Esophagus muscularis mucosa (tissue), 4 donors: Measurements from ENCODE around the gene MOB3B. TPM values are rescaled to one million over a fixed set of nuclear protein-coding genes. Genes with fewer than 3 reads are reported as not detected.

ENCODE experiments used
- DNase-seq: peaks from one replicate; pipeline ENCODE4 v3.0.0-alpha.2; 2017; ENCODE audit errors: extremely low spot score
- H3K27ac ChIP-seq, 4 donors: fragments of 200-600 bp; sonication (generic); replicated peaks in 1 of 4; 1 replicate in 3 of 4; 2 replicates in 1 of 4; pipeline ENCODE4 v1.5.1; 2016 to 2019; ENCODE audit warnings: mild to moderate bottlenecking in 1 of 4
- H3K27me3 ChIP-seq, 4 donors: fragments of 200-600 bp; sonication (generic); one replicate each; pipeline versions ENCODE4 v1.5.1 to v1.6.0; 2016 to 2019
- H3K36me3 ChIP-seq, 4 donors: fragments of 200-600 bp; sonication (generic); one replicate each; pipeline ENCODE4 v1.5.1; 2016 to 2019
- H3K4me1 ChIP-seq, 4 donors: fragments of 200-600 bp; sonication (generic); one replicate each; pipeline ENCODE4 v1.5.1; 2016 to 2019
- H3K4me3 ChIP-seq, 4 donors: fragments of 200-600 bp; sonication (generic); 1 replicate in 2 of 4; 2 replicates in 2 of 4; pipeline ENCODE4 v1.5.1; 2016 to 2019; ENCODE audit warnings: mild to moderate bottlenecking in 4 of 4, moderate library complexity in 1 of 4
- H3K9me3 ChIP-seq, 4 donors: fragments of 200-600 bp; sonication (generic); 1 replicate in 3 of 4; 2 replicates in 1 of 4; pipeline ENCODE4 v1.5.1; 2016 to 2019
- CTCF ChIP-seq, 3 experiments: fragments of 200-600 bp in 2 of 3; fragments of 450-650 bp in 1 of 3; sonication (generic) in 2 of 3; IDR thresholded peaks; one replicate each; pipeline ENCODE4 v1.5.1; 2017 to 2019; ENCODE audit warnings: antibody characterized with exemption in 3 of 3, mild to moderate bottlenecking in 2 of 3, moderate library complexity in 1 of 3
- EP300 ChIP-seq: sonication (generic); formaldehyde crosslinking; IDR thresholded peaks from one replicate; pipeline ENCODE4 v1.6.1; 2017; ENCODE audit warnings: antibody characterized with exemption
- POLR2A ChIP-seq: fragments of 450-650 bp; IDR thresholded peaks from one replicate; pipeline ENCODE4 v1.6.1; 2017; ENCODE audit warnings: antibody characterized with exemption, moderate library complexity, mild to moderate bottlenecking, low read depth
- POLR2AphosphoS5 ChIP-seq, 2 donors: sonication (generic); formaldehyde crosslinking; IDR thresholded peaks; one replicate each; pipeline ENCODE4 v1.6.1; 2017; ENCODE audit warnings: antibody characterized with exemption in 2 of 2
- WGBS: methylation state at CpG from one replicate; pipeline ENCODE4 v1.1.5; 2018; 5-methylcytosine and 5-hydroxymethylcytosine counted together
- intact Hi-C: fragments of 100-400 bp; cut with DNase I; formaldehyde crosslinking; loops from one replicate; pipeline ENCODE4 v1.15.1; 2023
- total RNA-seq, 4 donors: library from RNA; depleted of rRNA; stranded (reverse); fragments of >200 nt; gene quantifications; one replicate each; pipeline versions ENCODE4 v1.1.0 to v1.2.1, GENCODE V29; 2016

MOB3B gene
- total RNA-seq, 4 donors from 2014 or later: 7.6 to 11.6 (median 9.5) TPM

- 82% methylated on average over 2 of the region's 2 CpGs for WGBS
Observed at GRCh38 chr9:27311184-27311583, 218.4 kb downstream of the MOB3B start.

GRCh38 chr9:27310582-27310981 is 219.0 kb downstream of the MOB3B start:
- Histone ChIP-seq H3K4me3 (no peak overlapping the region), H3K36me3 (no peaks in the 10 kb centered on the region), H3K27ac (no peak overlapping the region), H3K4me1 (peaks cover 0 to 4% (median 0%) of the 10 kb centered on the region in 4 donors), H3K27me3 (no peaks in the 10 kb centered on the region), H3K9me3 (no peaks in the 10 kb centered on the region)
- 59% methylated on average over 2 of the region's 2 CpGs for WGBS
- intact Hi-C loops: no loop called here
- TF ChIP-seq POLR2A: no peak
- TF ChIP-seq CTCF (IDR thresholded peaks at IDR 0.05): no peak
- TF ChIP-seq POLR2AphosphoS5 (IDR thresholded peaks at IDR 0.05): no peak
- no peak for TF ChIP-seq EP300
- DNase-seq: no peak

More at GRCh38 chr9:27311184-27311583, 218.4 kb downstream of the MOB3B start:
- Histone ChIP-seq H3K9me3 (no peaks in the 10 kb centered on the region), H3K36me3 (no peaks in the 10 kb centered on the region), H3K4me3 (no peak overlapping the region), H3K27me3 (no peaks in the 10 kb centered on the region), H3K4me1 (peaks cover 0 to 4% (median 0%) of the 10 kb centered on the region in 4 donors), H3K27ac (no peak overlapping the region)
- TF ChIP-seq POLR2AphosphoS5 (IDR thresholded peaks at IDR 0.05) (no peak), CTCF (IDR thresholded peaks at IDR 0.05) (no peak), EP300 (no peak), POLR2A (no peak)
- DNase-seq: no peak
- intact Hi-C loops: no loop called here

GRCh38 chr9:27308691-27309390 is 220.8 kb downstream of the MOB3B start:
- no peak for DNase-seq
- no peaks in the 10 kb centered on the region for H3K9me3 ChIP-seq
- H3K27ac ChIP-seq: no peak overlapping the region
- H3K4me1 ChIP-seq: peaks cover 0 to 4% (median 0%) of the 10 kb centered on the region in 4 donors
- H3K36me3 ChIP-seq: no peaks in the 10 kb centered on the region
- WGBS: 93% methylated on average over 4 of the region's 4 CpGs
- no peak for TF ChIP-seq POLR2A
- TF ChIP-seq POLR2AphosphoS5 (IDR thresholded peaks at IDR 0.05): no peak
- TF ChIP-seq EP300: no peak
- TF ChIP-seq CTCF (IDR thresholded peaks at IDR 0.05): no peak
- no peak overlapping the region for H3K4me3 ChIP-seq
- intact Hi-C loops: no loop called here
- no peaks in the 10 kb centered on the region for H3K27me3 ChIP-seq

GRCh38 chr9:27304521-27304920 is 225.1 kb downstream of the MOB3B start:
- Histone ChIP-seq H3K4me1 (no peaks in the 10 kb centered on the region), H3K4me3 (no peak overlapping the region), H3K27me3 (no peaks in the 10 kb centered on the region), H3K27ac (no peak overlapping the region), H3K36me3 (no peaks in the 10 kb centered on the region), H3K9me3 (no peaks in the 10 kb centered on the region)
- 64% methylated on average over 1 of the region's 1 CpG for WGBS
- no peak for TF ChIP-seq CTCF (IDR thresholded peaks at IDR 0.05)
- TF ChIP-seq POLR2AphosphoS5 (IDR thresholded peaks at IDR 0.05): no peak
- TF ChIP-seq POLR2A: no peak
- no peak for TF ChIP-seq EP300
- DNase-seq: no peak
- intact Hi-C loops: no loop called here

- H3K9me3 ChIP-seq: no peaks in the 10 kb centered on the region
- intact Hi-C loops: no loop called here
- H3K4me3 ChIP-seq: no peak overlapping the region
- TF ChIP-seq CTCF (IDR thresholded peaks at IDR 0.05) (no peak), POLR2AphosphoS5 (IDR thresholded peaks at IDR 0.05) (no peak), EP300 (no peak), POLR2A (no peak)
- H3K36me3 ChIP-seq: no peaks in the 10 kb centered on the region
- H3K4me1 ChIP-seq: no peaks in the 10 kb centered on the region
- no peak for DNase-seq
- no peaks in the 10 kb centered on the region for H3K27me3 ChIP-seq
- 70% methylated on average over 5 of the region's 6 CpGs for WGBS
- H3K27ac ChIP-seq: no peak overlapping the region
Observed at GRCh38 chr9:27303219-27303618, 226.4 kb downstream of the MOB3B start.
